ENCODE measurements around the gene DPP6.
"Not testable (repeated sequence)": the region's sequence is repeated elsewhere in the genome, so short reads cannot be mapped to it uniquely, and the experiment has no call there.

GRCh38 chr7:154133703-154134277, 81.6 kb downstream of the DPP6 start:
- not testable (repeated sequence) for TF ChIP-seq POLR2AphosphoS5 (IDR thresholded peaks at IDR 0.05; ENCODE audit: low read depth, low read length); REST (IDR thresholded peaks at IDR 0.05; ENCODE audit: insufficient read depth in 1 of 2, low read depth in 2 of 2, low read length in 1 of 2); TCF7L2 (IDR thresholded peaks at IDR 0.05; ENCODE audit: low read depth, low read length); SIN3A (IDR thresholded peaks at IDR 0.05; ENCODE audit: borderline replicate concordance, insufficient read depth, low read depth, low read length)
- TF ChIP-seq, protein P1, sequence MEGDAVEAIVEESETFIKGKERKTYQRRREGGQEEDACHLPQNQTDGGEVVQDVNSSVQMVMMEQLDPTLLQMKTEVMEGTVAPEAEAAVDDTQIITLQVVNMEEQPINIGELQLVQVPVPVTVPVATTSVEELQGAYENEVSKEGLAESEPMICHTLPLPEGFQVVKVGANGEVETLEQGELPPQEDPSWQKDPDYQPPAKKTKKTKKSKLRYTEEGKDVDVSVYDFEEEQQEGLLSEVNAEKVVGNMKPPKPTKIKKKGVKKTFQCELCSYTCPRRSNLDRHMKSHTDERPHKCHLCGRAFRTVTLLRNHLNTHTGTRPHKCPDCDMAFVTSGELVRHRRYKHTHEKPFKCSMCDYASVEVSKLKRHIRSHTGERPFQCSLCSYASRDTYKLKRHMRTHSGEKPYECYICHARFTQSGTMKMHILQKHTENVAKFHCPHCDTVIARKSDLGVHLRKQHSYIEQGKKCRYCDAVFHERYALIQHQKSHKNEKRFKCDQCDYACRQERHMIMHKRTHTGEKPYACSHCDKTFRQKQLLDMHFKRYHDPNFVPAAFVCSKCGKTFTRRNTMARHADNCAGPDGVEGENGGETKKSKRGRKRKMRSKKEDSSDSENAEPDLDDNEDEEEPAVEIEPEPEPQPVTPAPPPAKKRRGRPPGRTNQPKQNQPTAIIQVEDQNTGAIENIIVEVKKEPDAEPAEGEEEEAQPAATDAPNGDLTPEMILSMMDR (IDR thresholded peaks at IDR 0.05) = not testable (repeated sequence)

All from Panc1 (cell line).